ENCODE measurements around the gene SCAMP2.

SCAMP2 gene

GRCh38 chr15:74820056-74820455, 53.1 kb downstream of the SCAMP2 start:
- DNase-seq (ENCODE audit: low read depth in 3 of 3), result no peak

GRCh38 chr15:74817370-74817737, 55.8 kb downstream of the SCAMP2 start:
- no peak for DNase-seq (ENCODE audit: low read depth in 3 of 3)

- no peak for DNase-seq (ENCODE audit: low read depth in 3 of 3)
Observed at GRCh38 chr15:74816624-74817369, 56.4 kb downstream of the SCAMP2 start.

GRCh38 chr15:74815961-74816360, 57.2 kb downstream of the SCAMP2 start:
- no peak for DNase-seq (ENCODE audit: low read depth in 3 of 3)

- no peak for DNase-seq (ENCODE audit: low read depth in 3 of 3)
Observed at GRCh38 chr15:74815121-74815934, 57.8 kb downstream of the SCAMP2 start.

GRCh38 chr15:74812533-74812932, 60.6 kb downstream of the SCAMP2 start, which contains the start of gene LMAN1L:
LMAN1L (plus strand) TSS chr15:74812835; CDS start chr15:74812855, 20 bp downstream.
- no peak for DNase-seq (ENCODE audit: low read depth in 3 of 3)

- DNase-seq (ENCODE audit: low read depth in 3 of 3), result no peak
Observed at GRCh38 chr15:74809956-74810355, 63.2 kb downstream of the SCAMP2 start.

- DNase-seq (ENCODE audit: low read depth in 3 of 3), result no peak
Observed at GRCh38 chr15:74809242-74809641, 63.9 kb downstream of the SCAMP2 start.

- DNase-seq (ENCODE audit: low read depth in 3 of 3), result no peak
Observed at GRCh38 chr15:74808840-74809229, 64.3 kb downstream of the SCAMP2 start.

- no peak for DNase-seq (ENCODE audit: low read depth in 3 of 3)
Observed at GRCh38 chr15:74808078-74808839, 64.9 kb downstream of the SCAMP2 start.

- DNase-seq (ENCODE audit: low read depth in 3 of 3), result no peak
Observed at GRCh38 chr15:74807282-74807681, 65.9 kb downstream of the SCAMP2 start.

GRCh38 chr15:74804935-74805334, 68.2 kb downstream of the SCAMP2 start:
- DNase-seq (ENCODE audit: low read depth in 3 of 3), result no peak

GRCh38 chr15:74802862-74803447, 70.2 kb downstream of the SCAMP2 start:
- no peak for DNase-seq (ENCODE audit: low read depth in 3 of 3)

GRCh38 chr15:74802290-74802689, 70.9 kb downstream of the SCAMP2 start:
- DNase-seq (ENCODE audit: low read depth in 3 of 3), result no peak

GRCh38 chr15:74801311-74801997, 71.7 kb downstream of the SCAMP2 start:
- DNase-seq (ENCODE audit: low read depth in 3 of 3), result no peak

- no peak for DNase-seq (ENCODE audit: low read depth in 3 of 3)
Observed at GRCh38 chr15:74800559-74801094, 72.5 kb downstream of the SCAMP2 start.

GRCh38 chr15:74799856-74800558, 73.2 kb downstream of the SCAMP2 start:
- DNase-seq (ENCODE audit: low read depth in 3 of 3), result peak; percentile 74 to 83 (median 77)

- DNase-seq (ENCODE audit: low read depth in 3 of 3), result no peak
Observed at GRCh38 chr15:74799255-74799855, 73.8 kb downstream of the SCAMP2 start.

GRCh38 chr15:74798388-74799254, 74.5 kb downstream of the SCAMP2 start:
- DNase-seq (ENCODE audit: low read depth in 3 of 3), result no peak
